ENCODE results near the gene MREG.

GRCh38 chr2:216017365-216017764 lies 4.0 kb upstream of the MREG start:
- TF ChIP-seq CTCF (IDR thresholded peaks at IDR 0.05; ENCODE audit: low read length) (no peak), EZH2 (IDR thresholded peaks at IDR 0.05; ENCODE audit: borderline replicate concordance, low read length) (no peak)
